Hepatocyte (in vitro differentiated cells): ENCODE data around the gene UGT1A1. TPM values are rescaled to one million over a fixed set of nuclear protein-coding genes. Genes with fewer than 3 reads are reported as not detected.
"Not testable (repeated sequence)": the region's sequence is repeated elsewhere in the genome, so short reads cannot be mapped to it uniquely, and the experiment has no call there.

Experiments used
- DNase-seq: peaks from one replicate; pipeline ENCODE4 v3.0.0-alpha.2; 2016; ENCODE audit warnings: low spot score
- H2AFZ ChIP-seq: fragments of 200-600 bp; sonication (generic); 2 replicates; pipeline ENCODE4 v1.6.0; 2016; ENCODE audit warnings: antibody characterized with exemption, mild to moderate bottlenecking
- H3K27ac ChIP-seq: fragments of 200-600 bp; sonication (generic); 2 replicates; pipeline ENCODE4 v1.5.1; 2016; ENCODE audit warnings: mild to moderate bottlenecking
- H3K27me3 ChIP-seq: fragments of 200-600 bp; sonication (generic); 2 replicates; pipeline ENCODE4 v1.6.1; 2016
- H3K36me3 ChIP-seq: fragments of 200-600 bp; sonication (generic); replicated peaks from 2 replicates; pipeline ENCODE4 v1.5.1; 2016; ENCODE audit warnings: low read depth; ENCODE audit not compliant: insufficient read depth
- H3K4me1 ChIP-seq: fragments of 200-600 bp; sonication (generic); 2 replicates; pipeline ENCODE4 v1.5.1; 2016; ENCODE audit warnings: mild to moderate bottlenecking, moderate library complexity; ENCODE audit not compliant: insufficient read depth
- H3K4me2 ChIP-seq: fragments of 200-600 bp; sonication (generic); 2 replicates; pipeline ENCODE4 v1.6.0; 2016
- H3K4me3 ChIP-seq: fragments of 200-600 bp; sonication (generic); 2 replicates; pipeline ENCODE4 v1.5.1; 2016; ENCODE audit warnings: mild to moderate bottlenecking
- H3K79me2 ChIP-seq: fragments of 200-600 bp; sonication (generic); 2 replicates; pipeline ENCODE4 v1.6.0; 2017; ENCODE audit warnings: mild to moderate bottlenecking
- H3K9me2 ChIP-seq: fragments of 200-600 bp; sonication (generic); replicated peaks from 2 replicates; pipeline ENCODE4 v1.6.0; 2017; ENCODE audit warnings: mild to moderate bottlenecking; ENCODE audit not compliant: insufficient read depth
- H3K9me3 ChIP-seq: fragments of 200-600 bp; sonication (generic); 2 replicates; pipeline ENCODE4 v1.5.1; 2016; ENCODE audit warnings: low read depth, mild to moderate bottlenecking
- H4K20me1 ChIP-seq: fragments of 200-600 bp; sonication (generic); 2 replicates; pipeline ENCODE4 v1.6.0; 2016; ENCODE audit warnings: mild to moderate bottlenecking; ENCODE audit not compliant: insufficient read depth, poor library complexity, severe bottlenecking
- EZH2 ChIP-seq: fragments of 200-600 bp; sonication (generic); IDR thresholded peaks from 2 replicates; pipeline ENCODE4 v1.6.1; 2016; ENCODE audit warnings: antibody characterized with exemption, mild to moderate bottlenecking, borderline replicate concordance
- EZH2phosphoT487 ChIP-seq: fragments of 200-600 bp; sonication (generic); IDR thresholded peaks from one replicate; pipeline ENCODE4 v1.6.1; 2018; ENCODE audit warnings: antibody characterized with exemption, mild to moderate bottlenecking, low read depth, moderate library complexity; ENCODE audit not compliant: unreplicated experiment, severe bottlenecking
- WGBS: methylation state at CpG from one replicate; pipeline ENCODE4 v1.1.6; 2016; ENCODE audit warnings: low lambda C conversion rate; ENCODE audit errors: missing lambda C conversion rate; 5-methylcytosine and 5-hydroxymethylcytosine counted together
- polyA plus RNA-seq: library from polyadenylated mRNA; unstranded; fragments of >200 nt; fragmentation: Nextera tagmentation; extraction: Ambion mirVana; gene quantifications from 2 replicates; pipeline ENCODE4 v1.2.1, GENCODE V29; 2016
- total RNA-seq: library from RNA; depleted of rRNA; stranded (reverse); fragments of >200 nt; gene quantifications from 2 replicates; pipeline ENCODE4 v1.2.3, GENCODE V29; 2014
- TF ChIP-seq, protein P1 (sequence below): fragments of 200-600 bp; sonication (generic); IDR thresholded peaks from 2 replicates; pipeline ENCODE4 v1.5.1; 2016; ENCODE audit warnings: antibody characterized with exemption, mild to moderate bottlenecking; ENCODE audit not compliant: poor library complexity

The UGT1A1 gene
- total and polyA plus RNA-seq, 2 experiments from 2014 or later = 0.53 to 0.91 TPM

DNA sequence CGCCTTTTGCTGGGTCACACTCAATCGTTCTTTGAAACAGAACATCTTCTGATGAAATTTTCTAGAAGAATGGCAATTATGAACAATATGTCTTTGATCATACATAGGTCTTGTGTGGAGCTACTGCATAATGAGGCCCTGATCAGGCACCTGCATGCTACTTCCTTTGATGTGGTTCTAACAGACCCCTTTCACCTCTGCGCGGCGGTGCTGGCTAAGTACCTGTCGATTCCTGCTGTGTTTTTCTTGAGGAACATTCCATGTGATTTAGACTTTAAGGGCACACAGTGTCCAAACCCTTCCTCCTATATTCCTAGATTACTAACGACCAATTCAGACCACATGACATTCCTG lies 46.8 kb upstream of the UGT1A1 start:
- Histone ChIP-seq H3K9me3 (no peaks in the 10 kb centered on the region), H3K36me3 (no peaks in the 10 kb centered on the region), H3K79me2 (no peaks in the 10 kb centered on the region), H2AFZ (no peak overlapping the region), H3K27me3 (no peaks in the 10 kb centered on the region), H3K4me1 (no peaks in the 10 kb centered on the region), H4K20me1 (no peaks in the 10 kb centered on the region), H3K4me2 (no peak overlapping the region), H3K4me3 (no peak overlapping the region), H3K9me2 (no peaks in the 10 kb centered on the region), H3K27ac (no peak overlapping the region)
- DNase-seq = no peak
- 83% methylated on average over 7 of the region's 7 CpGs for WGBS
- TF ChIP-seq EZH2 (no peak), EZH2phosphoT487 (no peak)
- TF ChIP-seq, protein P1, sequence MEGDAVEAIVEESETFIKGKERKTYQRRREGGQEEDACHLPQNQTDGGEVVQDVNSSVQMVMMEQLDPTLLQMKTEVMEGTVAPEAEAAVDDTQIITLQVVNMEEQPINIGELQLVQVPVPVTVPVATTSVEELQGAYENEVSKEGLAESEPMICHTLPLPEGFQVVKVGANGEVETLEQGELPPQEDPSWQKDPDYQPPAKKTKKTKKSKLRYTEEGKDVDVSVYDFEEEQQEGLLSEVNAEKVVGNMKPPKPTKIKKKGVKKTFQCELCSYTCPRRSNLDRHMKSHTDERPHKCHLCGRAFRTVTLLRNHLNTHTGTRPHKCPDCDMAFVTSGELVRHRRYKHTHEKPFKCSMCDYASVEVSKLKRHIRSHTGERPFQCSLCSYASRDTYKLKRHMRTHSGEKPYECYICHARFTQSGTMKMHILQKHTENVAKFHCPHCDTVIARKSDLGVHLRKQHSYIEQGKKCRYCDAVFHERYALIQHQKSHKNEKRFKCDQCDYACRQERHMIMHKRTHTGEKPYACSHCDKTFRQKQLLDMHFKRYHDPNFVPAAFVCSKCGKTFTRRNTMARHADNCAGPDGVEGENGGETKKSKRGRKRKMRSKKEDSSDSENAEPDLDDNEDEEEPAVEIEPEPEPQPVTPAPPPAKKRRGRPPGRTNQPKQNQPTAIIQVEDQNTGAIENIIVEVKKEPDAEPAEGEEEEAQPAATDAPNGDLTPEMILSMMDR = no peak

DNA sequence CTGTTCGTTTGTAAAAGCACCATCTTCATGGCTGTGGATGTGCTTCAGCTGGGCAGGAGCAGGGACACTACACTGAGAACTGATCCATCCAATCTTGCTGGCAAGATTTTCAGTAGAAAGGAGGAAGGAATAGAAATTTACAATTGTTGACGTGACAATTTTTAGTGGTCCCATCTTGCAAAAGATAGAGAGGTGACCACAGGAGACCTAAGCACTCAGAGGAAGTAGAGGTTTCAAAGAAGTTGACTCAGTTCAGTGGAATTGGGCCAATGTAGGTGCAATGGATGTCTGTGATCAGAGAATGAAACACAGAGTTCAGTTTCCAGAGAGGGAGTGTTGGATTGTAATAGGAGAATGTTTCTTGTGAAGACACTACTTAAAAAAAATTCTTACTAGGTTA lies 45.9 kb upstream of the UGT1A1 start:
- Histone ChIP-seq H3K27ac (no peak overlapping the region), H3K36me3 (no peaks in the 10 kb centered on the region), H3K9me3 (no peaks in the 10 kb centered on the region), H3K9me2 (no peaks in the 10 kb centered on the region), H3K79me2 (no peaks in the 10 kb centered on the region), H3K4me3 (no peak overlapping the region), H3K4me2 (no peak overlapping the region), H2AFZ (no peak overlapping the region), H4K20me1 (no peaks in the 10 kb centered on the region), H3K4me1 (no peaks in the 10 kb centered on the region), H3K27me3 (no peaks in the 10 kb centered on the region)
- no peak for DNase-seq
- 88% methylated on average over 2 of the region's 2 CpGs for WGBS
- TF ChIP-seq, protein P1 = no peak
- TF ChIP-seq EZH2phosphoT487 (no peak), EZH2 (no peak)

DNA sequence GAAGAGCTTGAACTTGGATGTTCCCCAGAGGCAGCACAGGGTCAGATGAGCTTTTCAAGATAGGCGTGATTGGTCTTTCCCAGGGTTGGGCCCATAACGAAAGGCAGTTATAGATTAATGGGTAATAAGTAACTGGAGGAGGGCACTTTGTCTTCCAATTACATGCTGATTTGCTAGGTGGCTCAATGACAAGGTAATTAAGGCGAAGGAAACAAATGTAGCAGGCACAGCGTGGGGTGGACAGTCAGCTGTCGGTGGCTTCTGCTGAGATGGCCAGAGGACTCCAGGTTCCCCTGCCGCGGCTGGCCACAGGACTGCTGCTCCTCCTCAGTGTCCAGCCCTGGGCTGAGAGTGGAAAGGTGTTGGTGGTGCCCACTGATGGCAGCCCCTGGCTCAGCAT lies 41.5 kb upstream of the UGT1A1 start, which contains the start of gene UGT1A4:
TSS of gene UGT1A4 (plus strand) at position 185 of the 400 bp plus-strand sequence. CDS start at position 270, 85 bp downstream.
- Histone ChIP-seq H2AFZ (no peak within 1 kb of the TSS), H3K79me2 (no peaks in the 10 kb centered on the region), H4K20me1 (no peaks in the 10 kb centered on the region), H3K4me2 (no peak within 1 kb of the TSS), H3K9me3 (no peaks in the 10 kb centered on the region), H3K27ac (no peak within 1 kb of the TSS), H3K36me3 (no peaks in the 10 kb centered on the region), H3K9me2 (no peaks in the 10 kb centered on the region), H3K4me3 (no peak within 1 kb of the TSS), H3K4me1 (no peaks in the 10 kb centered on the region), H3K27me3 (no peaks in the 10 kb centered on the region)
- DNase-seq = no peak
- 87% methylated on average over 7 of the region's 7 CpGs for WGBS
- TF ChIP-seq, protein P1 = no peak
- TF ChIP-seq EZH2phosphoT487 (no peak), EZH2 (no peak)

DNA sequence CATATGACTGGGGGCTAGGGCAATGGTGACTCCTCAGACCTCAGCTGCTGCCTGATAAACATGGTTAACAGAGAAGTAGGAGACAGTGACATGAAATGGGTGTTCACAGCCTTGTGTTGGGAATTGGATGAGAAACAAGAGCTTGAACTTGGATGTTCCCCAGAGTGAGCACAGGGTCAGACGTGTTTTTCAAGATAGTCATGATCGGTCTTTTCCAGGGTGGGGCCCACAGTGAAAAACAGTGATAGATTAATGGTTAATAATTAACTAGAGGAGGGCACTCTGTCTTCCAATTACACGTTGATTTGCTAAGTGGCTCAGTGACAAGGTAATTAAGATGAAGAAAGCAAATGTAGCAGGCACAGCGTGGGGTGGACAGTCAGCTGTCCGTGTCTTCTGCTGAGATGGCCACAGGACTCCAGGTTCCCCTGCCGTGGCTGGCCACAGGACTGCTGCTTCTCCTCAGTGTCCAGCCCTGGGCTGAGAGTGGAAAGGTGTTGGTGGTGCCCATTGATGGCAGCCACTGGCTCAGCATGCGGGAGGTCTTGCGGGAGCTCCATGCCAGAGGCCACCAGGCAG lies 31.3 kb upstream of the UGT1A1 start, which contains the start of gene UGT1A3:
TSS of gene UGT1A3 (plus strand) at position 320 of the 579 bp plus-strand sequence. CDS start at position 405, 85 bp downstream.
- Histone ChIP-seq H3K4me2 (no peak within 1 kb of the TSS), H3K79me2 (no peaks in the 10 kb centered on the region), H3K4me3 (no peak within 1 kb of the TSS), H2AFZ (no peak within 1 kb of the TSS), H3K27me3 (no peaks in the 10 kb centered on the region), H3K9me2 (no peaks in the 10 kb centered on the region), H3K9me3 (no peaks in the 10 kb centered on the region), H4K20me1 (no peaks in the 10 kb centered on the region), H3K36me3 (no peaks in the 10 kb centered on the region), H3K27ac (no peak within 1 kb of the TSS), H3K4me1 (no peaks in the 10 kb centered on the region)
- DNase-seq = no peak
- TF ChIP-seq EZH2phosphoT487 (no peak), EZH2 (no peak)
- TF ChIP-seq, protein P1 = no peak
- WGBS = 81% methylated on average over 8 of the region's 8 CpGs

DNA sequence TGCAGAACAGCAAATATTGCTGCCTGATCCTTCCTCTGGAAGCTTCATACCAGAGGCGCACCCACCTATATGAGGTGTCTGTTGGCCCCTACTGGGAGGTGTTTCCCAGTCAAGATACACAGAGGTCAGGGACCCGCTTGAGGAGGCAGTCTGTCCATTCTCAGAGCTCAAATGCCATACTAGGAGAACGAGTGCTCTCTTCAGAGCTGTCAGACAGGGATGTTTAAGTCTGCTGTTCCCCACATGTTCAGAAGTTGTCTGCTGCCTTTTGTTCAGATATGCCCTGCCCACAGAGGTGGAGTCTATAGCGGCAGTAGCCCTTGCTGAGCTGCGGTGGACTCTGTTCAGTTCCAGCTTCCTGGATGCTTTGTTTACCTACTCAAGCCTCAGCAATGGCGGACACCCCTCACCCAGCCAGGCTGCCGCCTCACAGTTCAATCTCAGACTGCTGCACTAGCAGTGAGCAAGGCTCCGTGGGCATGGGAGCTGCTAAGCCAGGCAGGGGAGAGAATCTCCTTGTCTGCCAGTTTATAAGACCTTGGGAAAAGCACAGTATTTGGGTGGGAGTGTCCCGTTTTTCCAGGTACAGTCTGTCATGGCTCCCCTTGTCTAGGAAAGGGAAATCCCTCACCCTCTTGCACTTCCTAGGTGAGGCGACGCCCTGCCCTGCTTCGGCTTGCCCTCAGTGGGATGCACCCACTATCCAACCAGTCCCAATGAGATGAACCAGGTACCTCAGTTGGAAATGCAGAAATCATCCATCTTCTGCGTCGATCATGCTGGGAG lies 23.0 kb upstream of the UGT1A1 start:
- not testable (repeated sequence) for H3K27me3 ChIP-seq, H3K9me3 ChIP-seq, H3K9me2 ChIP-seq, H3K36me3 ChIP-seq, H2AFZ ChIP-seq, H3K4me3 ChIP-seq, H4K20me1 ChIP-seq, H3K4me2 ChIP-seq, H3K4me1 ChIP-seq, DNase-seq, H3K79me2 ChIP-seq, H3K27ac ChIP-seq
- WGBS = 84% methylated on average over 14 of the region's 14 CpGs
